ENCODE results near the gene VPS52.
"Not testable (repeated sequence)": the region's sequence is repeated elsewhere in the genome, so short reads cannot be mapped to it uniquely, and the experiment has no call there.

Gene VPS52

GRCh38 chr6:33249732-33250630 is 21.7 kb downstream of the VPS52 start:
- no peak for DNase-seq (ENCODE audit: low read depth)

GRCh38 chr6:33248932-33249731 is 22.5 kb downstream of the VPS52 start:
- DNase-seq (ENCODE audit: low read depth) = peak; percentile 92

GRCh38 chr6:33248643-33248931 is 23.1 kb downstream of the VPS52 start:
- DNase-seq (ENCODE audit: low read depth) = no peak

GRCh38 chr6:33247977-33248642 is 23.6 kb downstream of the VPS52 start:
- DNase-seq (ENCODE audit: low read depth) = peak; percentile 83

GRCh38 chr6:33243476-33243875 is 28.2 kb downstream of the VPS52 start:
- DNase-seq (ENCODE audit: low read depth) = no peak

GRCh38 chr6:33241968-33242367 is 29.7 kb downstream of the VPS52 start:
- no peak for DNase-seq (ENCODE audit: low read depth)

- no peak for DNase-seq (ENCODE audit: low read depth)
Measured at GRCh38 chr6:33237741-33238140, 33.9 kb downstream of the VPS52 start.

- DNase-seq (ENCODE audit: low read depth) = no peak
Measured at GRCh38 chr6:33236852-33237251, 34.8 kb downstream of the VPS52 start.

GRCh38 chr6:33236328-33236727 is 35.3 kb downstream of the VPS52 start:
- DNase-seq (ENCODE audit: low read depth) = no peak

GRCh38 chr6:33235221-33235634 is 36.4 kb downstream of the VPS52 start:
- no peak for DNase-seq (ENCODE audit: low read depth)

- not testable (repeated sequence) for DNase-seq (ENCODE audit: low read depth)
Measured at GRCh38 chr6:33226503-33227120, 45.1 kb downstream of the VPS52 start.

GRCh38 chr6:33217681-33218080 is 54.0 kb downstream of the VPS52 start:
- DNase-seq (ENCODE audit: low read depth) = no peak

- no peak for DNase-seq (ENCODE audit: low read depth)
Measured at GRCh38 chr6:33217246-33217645, 54.4 kb downstream of the VPS52 start.

GRCh38 chr6:33216117-33216649 is 55.5 kb downstream of the VPS52 start:
- no peak for DNase-seq (ENCODE audit: low read depth)

GRCh38 chr6:33215271-33216116 is 56.2 kb downstream of the VPS52 start:
- DNase-seq (ENCODE audit: low read depth) = no peak

GRCh38 chr6:33213989-33214335 is 57.7 kb downstream of the VPS52 start:
- no peak for DNase-seq (ENCODE audit: low read depth)

- DNase-seq (ENCODE audit: low read depth) = no peak
Measured at GRCh38 chr6:33213166-33213988, 58.3 kb downstream of the VPS52 start.

GRCh38 chr6:33212857-33213165 is 58.9 kb downstream of the VPS52 start:
- no peak for DNase-seq (ENCODE audit: low read depth)

- no peak for DNase-seq (ENCODE audit: low read depth)
Measured at GRCh38 chr6:33211666-33212422, 59.8 kb downstream of the VPS52 start.

- DNase-seq (ENCODE audit: low read depth) = no peak
Measured at GRCh38 chr6:33211136-33211535, 60.5 kb downstream of the VPS52 start.
